B cell (primary cell): Measurements from ENCODE around the gene ZSCAN1. TPM values are rescaled to one million over a fixed set of nuclear protein-coding genes. Genes with fewer than 3 reads are reported as not detected.

Experiments used
- ATAC-seq: fragments of 200-7000 bp; cut with Tn5 transposase; one replicate; pipeline ENCODE4 v1.10.0; 2021; ENCODE audit warnings: low read depth, mild to moderate bottlenecking, moderate number of reproducible peaks, moderate library complexity
- CTCF ChIA-PET: fragments of 350-600 bp; sonication (Branson Sonifier 250); formaldehyde crosslinking; loops from one replicate; lab custom pipeline; 2021; ENCODE audit warnings: antibody characterized with exemption, inconsistent platforms; lab: Charles Lee
- POLR2A ChIA-PET: fragments of 350-600 bp; sonication (Branson Sonifier 250); formaldehyde crosslinking; loops from one replicate; lab custom pipeline; 2021; ENCODE audit warnings: antibody characterized with exemption; lab: Charles Lee
- DNase-seq: peaks from one replicate; pipeline ENCODE4 v3.0.0; 2013
- H2AFZ ChIP-seq: 2 replicates; pipeline ENCODE4 v1.6.1; 2012; ENCODE audit warnings: mild to moderate bottlenecking, low read depth, low read length; ENCODE audit not compliant: insufficient read depth, poor library complexity, severe bottlenecking
- H3K27ac ChIP-seq, 2 donors: 1 replicate in 1 of 2; 2 replicates in 1 of 2; pipeline ENCODE4 v1.5.1; 2012 to 2013; ENCODE audit warnings: low read length in 2 of 2, mild to moderate bottlenecking in 2 of 2, moderate library complexity in 1 of 2
- H3K27me3 ChIP-seq, 4 experiments: fragments of 200-600 bp in 1 of 4; sonication (generic) in 1 of 4; replicated peaks in 1 of 4; 1 replicate in 2 of 4; 2 replicates in 2 of 4; pipeline versions ENCODE4 v1.6.1 to v1.7.0; 2013 to 2016; ENCODE audit warnings: low read length in 3 of 4, mild to moderate bottlenecking in 2 of 4, mixed read lengths in 1 of 4, moderate library complexity in 1 of 4; ENCODE audit not compliant: insufficient read depth in 4 of 4, control insufficient read depth in 3 of 4; ENCODE audit errors: control extremely low read depth in 1 of 4
- H3K36me3 ChIP-seq, 2 experiments: replicated peaks in 1 of 2; 1 replicate in 1 of 2; 2 replicates in 1 of 2; pipeline versions ENCODE4 v1.6.1 to v1.7.1; 2013; ENCODE audit warnings: low read length in 1 of 2; ENCODE audit not compliant: insufficient read depth in 2 of 2, control insufficient read depth in 1 of 2; ENCODE audit errors: control extremely low read depth in 1 of 2, extremely low read depth in 1 of 2
- H3K4me1 ChIP-seq, 2 donors: fragments of 200-600 bp in 1 of 2; sonication (generic) in 1 of 2; 1 replicate in 1 of 2; 2 replicates in 1 of 2; pipeline versions ENCODE4 v1.5.1 to v1.6.1; 2013 to 2017; ENCODE audit warnings: low read length in 2 of 2; ENCODE audit not compliant: control insufficient read depth in 2 of 2, insufficient read depth in 2 of 2
- H3K4me2 ChIP-seq: replicated peaks from 2 replicates; pipeline ENCODE3; 2012; ENCODE audit warnings: mild to moderate bottlenecking, low read depth, low read length; ENCODE audit not compliant: poor library complexity, severe bottlenecking
- H3K4me3 ChIP-seq, 5 experiments: fragments of 200-600 bp in 1 of 5; sonication (generic) in 1 of 5; 1 replicate in 3 of 5; 2 replicates in 2 of 5; pipeline versions ENCODE4 v1.5.1 to v1.7.0; 2011 to 2016; ENCODE audit warnings: low read length in 4 of 5, mild to moderate bottlenecking in 4 of 5, low read depth in 2 of 5, control low read depth in 1 of 5, moderate library complexity in 1 of 5; ENCODE audit not compliant: insufficient read depth in 1 of 5; ENCODE audit errors: control extremely low read depth in 1 of 5, extremely low read depth in 1 of 5
- H3K79me2 ChIP-seq: fragments of 200-600 bp; sonication (generic); one replicate; pipeline ENCODE4 v1.6.0; 2016; ENCODE audit warnings: low read length; ENCODE audit not compliant: control insufficient read depth, insufficient read depth
- H3K9ac ChIP-seq: fragments of 200-600 bp; sonication (generic); 2 replicates; pipeline ENCODE4 v1.6.1; 2017; ENCODE audit warnings: mild to moderate bottlenecking, low read length, moderate library complexity
- H3K9me3 ChIP-seq, 3 donors: one replicate each; pipeline versions ENCODE4 v1.6.1 to v1.7.1; 2013; ENCODE audit warnings: low read length in 2 of 3; ENCODE audit not compliant: control insufficient read depth in 2 of 3, insufficient read depth in 1 of 3; ENCODE audit errors: control extremely low read depth in 1 of 3
- H4K20me1 ChIP-seq: 2 replicates; pipeline ENCODE4 v1.6.0; 2012; ENCODE audit warnings: mild to moderate bottlenecking, low read length; ENCODE audit not compliant: insufficient read depth, control insufficient read depth, poor library complexity, severe bottlenecking
- H3K27ac Mint-ChIP-seq: one replicate; pipeline ENCODE4 v1.8.0; 2021; ENCODE audit warnings: mixed read lengths
- H3K27me3 Mint-ChIP-seq: one replicate; pipeline ENCODE4 v1.8.0; 2021; ENCODE audit warnings: mixed read lengths
- H3K4me1 Mint-ChIP-seq: one replicate; pipeline ENCODE4 v1.8.0; 2021; ENCODE audit warnings: mixed read lengths
- H3K4me3 Mint-ChIP-seq: one replicate; pipeline ENCODE4 v1.8.0; 2021; ENCODE audit warnings: mixed read lengths
- H3K9me3 Mint-ChIP-seq: one replicate; pipeline ENCODE4 v1.8.0; 2022; ENCODE audit warnings: mixed read lengths; ENCODE audit not compliant: insufficient read depth
- EZH2 ChIP-seq: IDR thresholded peaks from 2 replicates; pipeline ENCODE4 v1.6.1; 2012; ENCODE audit warnings: borderline replicate concordance, low read depth, mild to moderate bottlenecking, moderate library complexity, low read length; ENCODE audit not compliant: insufficient read depth, poor library complexity, severe bottlenecking
- WGBS: methylation state at CpG from one replicate; pipeline ENCODE4 v1.1.5; 2013; ENCODE audit warnings: missing lambda C conversion rate; ENCODE audit not compliant: insufficient coverage; 5-methylcytosine and 5-hydroxymethylcytosine counted together
- intact Hi-C: fragments of 100-400 bp; cut with micrococcal nuclease; formaldehyde crosslinking; loops from one replicate; pipeline ENCODE4 v1.10.0; 2022
- polyA plus RNA-seq: library from polyadenylated mRNA; depleted of rRNA; stranded (reverse); fragments of >200 nt; gene quantifications from 2 replicates; pipeline ENCODE4 v1.2.3, GENCODE V29; 2012
- total RNA-seq, 2 donors: library from RNA; stranded (reverse); fragments of 120-200 nt in 1 of 2; gene quantifications; 1 replicate in 1 of 2; 2 replicates in 1 of 2; pipeline versions ENCODE4 v1.2.3 to v1.2.4, GENCODE V29; 2013 to 2022
- TF ChIP-seq, protein P1 (sequence below): fragments of 200-600 bp; IDR thresholded peaks from one replicate; pipeline ENCODE4 v1.8.0; 2022; ENCODE audit warnings: antibody characterized with exemption, mild to moderate bottlenecking

Gene ZSCAN1
- total and polyA plus RNA-seq, 2 donors (not counting 1 experiment from before 2014, with no cell fraction given): 0.13 TPM; not detected in 1

GRCh38 chr19:58046856-58047255, 13.0 kb downstream of the ZSCAN1 start:
- no peak overlapping the region for H3K4me2 ChIP-seq
- H3K27ac ChIP-seq: no peak overlapping the region
- H3K27me3 ChIP-seq: peaks cover 0 to 5% (median 1%) of the 10 kb centered on the region in 4 experiments
- DNase-seq (no peak), ATAC-seq (no peak)
- H3K9me3 ChIP-seq: peaks cover 1 to 96% (median 4%) of the 10 kb centered on the region in 3 donors
- H3K79me2 ChIP-seq: no peaks in the 10 kb centered on the region
- Mint-ChIP-seq H3K4me1 (no peaks in the 10 kb centered on the region), H3K4me3 (no peak overlapping the region), H3K27ac (no peak overlapping the region), H3K9me3 (peaks cover 22% of the 10 kb centered on the region), H3K27me3 (no peaks in the 10 kb centered on the region)
- ChIA-PET CTCF (no interaction called here), POLR2A (no interaction called here)
- TF ChIP-seq, protein P1, sequence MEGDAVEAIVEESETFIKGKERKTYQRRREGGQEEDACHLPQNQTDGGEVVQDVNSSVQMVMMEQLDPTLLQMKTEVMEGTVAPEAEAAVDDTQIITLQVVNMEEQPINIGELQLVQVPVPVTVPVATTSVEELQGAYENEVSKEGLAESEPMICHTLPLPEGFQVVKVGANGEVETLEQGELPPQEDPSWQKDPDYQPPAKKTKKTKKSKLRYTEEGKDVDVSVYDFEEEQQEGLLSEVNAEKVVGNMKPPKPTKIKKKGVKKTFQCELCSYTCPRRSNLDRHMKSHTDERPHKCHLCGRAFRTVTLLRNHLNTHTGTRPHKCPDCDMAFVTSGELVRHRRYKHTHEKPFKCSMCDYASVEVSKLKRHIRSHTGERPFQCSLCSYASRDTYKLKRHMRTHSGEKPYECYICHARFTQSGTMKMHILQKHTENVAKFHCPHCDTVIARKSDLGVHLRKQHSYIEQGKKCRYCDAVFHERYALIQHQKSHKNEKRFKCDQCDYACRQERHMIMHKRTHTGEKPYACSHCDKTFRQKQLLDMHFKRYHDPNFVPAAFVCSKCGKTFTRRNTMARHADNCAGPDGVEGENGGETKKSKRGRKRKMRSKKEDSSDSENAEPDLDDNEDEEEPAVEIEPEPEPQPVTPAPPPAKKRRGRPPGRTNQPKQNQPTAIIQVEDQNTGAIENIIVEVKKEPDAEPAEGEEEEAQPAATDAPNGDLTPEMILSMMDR: no peak
- TF ChIP-seq EZH2: no peak
- H3K9ac ChIP-seq: no peak overlapping the region
- intact Hi-C loops: no loop called here
- H4K20me1 ChIP-seq: no peaks in the 10 kb centered on the region
- H3K36me3 ChIP-seq: no peaks in the 10 kb centered on the region
- no peaks in the 10 kb centered on the region for H3K4me1 ChIP-seq
- H3K4me3 ChIP-seq: no peak overlapping the region
- 79% methylated on average over 7 of the region's 7 CpGs for WGBS
- no peak overlapping the region for H2AFZ ChIP-seq

GRCh38 chr19:58047672-58048071, 13.8 kb downstream of the ZSCAN1 start:
- no peak overlapping the region for H3K27ac Mint-ChIP-seq
- no peaks in the 10 kb centered on the region for H3K4me1 Mint-ChIP-seq
- no peak overlapping the region for H3K9ac ChIP-seq
- no peak for TF ChIP-seq EZH2
- TF ChIP-seq, protein P1: no peak
- H3K9me3 Mint-ChIP-seq: peaks cover 22% of the 10 kb centered on the region
- POLR2A ChIA-PET: no interaction called here
- DNase-seq (no peak), ATAC-seq (no peak)
- peaks cover 0 to 5% (median 1%) of the 10 kb centered on the region in 4 experiments for H3K27me3 ChIP-seq
- no peaks in the 10 kb centered on the region for H3K27me3 Mint-ChIP-seq
- CTCF ChIA-PET: no interaction called here
- no peaks in the 10 kb centered on the region for H4K20me1 ChIP-seq
- H3K4me1 ChIP-seq: no peaks in the 10 kb centered on the region
- intact Hi-C loops: no loop called here
- H3K9me3 ChIP-seq: peaks cover 1 to 97% (median 4%) of the 10 kb centered on the region in 3 donors
- no peak overlapping the region for H3K27ac ChIP-seq
- H3K4me3 Mint-ChIP-seq: no peak overlapping the region
- 90% methylated on average over 9 of the region's 12 CpGs for WGBS
- H3K79me2 ChIP-seq: no peaks in the 10 kb centered on the region
- H3K4me2 ChIP-seq: no peak overlapping the region
- H2AFZ ChIP-seq: no peak overlapping the region
- H3K4me3 ChIP-seq: no peak overlapping the region
- no peaks in the 10 kb centered on the region for H3K36me3 ChIP-seq
